OCI-LY3 (cell line): ENCODE results near the gene MAFG.

Experiments
- H2AFZ ChIP-seq: fragments of 200-600, 300-600 bp; shearing (Covaris generic); 2 replicates; pipeline ENCODE4 v1.6.0; 2014; ENCODE audit warnings: antibody characterized with exemption, low read depth, low read length
- H3K27ac ChIP-seq: fragments of 200-600, 300-600 bp; sonication (generic); 2 replicates; pipeline ENCODE4 v1.5.1; 2014; ENCODE audit warnings: mild to moderate bottlenecking, low read length, moderate library complexity, mixed read lengths
- H3K27me3 ChIP-seq: fragments of 200-600, 300-600 bp; sonication (generic); 2 replicates; pipeline ENCODE4 v1.6.1; 2014; ENCODE audit warnings: low read depth, low read length, mixed read lengths
- H3K36me3 ChIP-seq: fragments of 200-600, 300-600 bp; sonication (generic); replicated peaks from 2 replicates; pipeline ENCODE3; 2014; ENCODE audit warnings: low read depth, low read length, mixed read lengths
- H3K4me1 ChIP-seq: fragments of 300-600, 200-600 bp; sonication (generic); 2 replicates; pipeline ENCODE4 v1.6.1; 2014; ENCODE audit warnings: low read length, mixed read lengths
- H3K4me2 ChIP-seq: fragments of 200-600, 300-600 bp; sonication (generic); 2 replicates; pipeline ENCODE4 v1.6.1; 2014; ENCODE audit warnings: low read length, mixed read lengths
- H3K4me3 ChIP-seq: fragments of 300-600, 200-600 bp; sonication (generic); 2 replicates; pipeline ENCODE4 v1.5.1; 2014; ENCODE audit warnings: antibody characterized with exemption, mild to moderate bottlenecking, low read length, moderate library complexity
- H3K79me2 ChIP-seq: fragments of 300-600, 200-600 bp; shearing (Covaris generic); 2 replicates; pipeline ENCODE4 v1.6.1; 2014; ENCODE audit warnings: mild to moderate bottlenecking, low read length, mixed read lengths
- H3K9ac ChIP-seq: fragments of 300-600, 200-600 bp; shearing (Covaris generic); 2 replicates; pipeline ENCODE4 v1.6.0; 2014; ENCODE audit warnings: mild to moderate bottlenecking, low read length, moderate library complexity
- H3K9me3 ChIP-seq: fragments of 200-600, 300-600 bp; shearing (Covaris generic); 2 replicates; pipeline ENCODE4 v1.6.1; 2014; ENCODE audit warnings: low read length, mixed read lengths; ENCODE audit not compliant: insufficient read depth
- H4K20me1 ChIP-seq: fragments of 200-600, 300-600 bp; sonication (generic); 2 replicates; pipeline ENCODE4 v1.6.1; 2016; ENCODE audit warnings: low read length, mixed read lengths; ENCODE audit not compliant: insufficient read depth
- EZH2phosphoT487 ChIP-seq: fragments of 200-600 bp; shearing (Covaris generic); IDR thresholded peaks from 2 replicates; pipeline ENCODE4 v1.6.1; 2018; ENCODE audit warnings: antibody characterized with exemption, mixed run types, low read depth
- TF ChIP-seq, protein P1 (sequence below): fragments of 200-600, 300-600 bp; sonication (generic); IDR thresholded peaks from 2 replicates; pipeline ENCODE4 v1.5.1; 2014; ENCODE audit warnings: antibody characterized with exemption, low read length, low read depth

Gene MAFG

GRCh38 chr17:81959362-81960129 lies 32.0 kb upstream of the MAFG start:
- H3K27ac ChIP-seq: no peak overlapping the region
- H3K27me3 ChIP-seq: peaks cover 7% of the 10 kb centered on the region; the same call in 1 of the 2 replicates
- H3K9me3 ChIP-seq: no peaks in the 10 kb centered on the region
- no peak overlapping the region for H3K4me2 ChIP-seq
- no peak overlapping the region for H2AFZ ChIP-seq
- no peaks in the 10 kb centered on the region for H3K79me2 ChIP-seq
- H4K20me1 ChIP-seq: no peaks in the 10 kb centered on the region
- no peak for TF ChIP-seq EZH2phosphoT487
- TF ChIP-seq, protein P1, sequence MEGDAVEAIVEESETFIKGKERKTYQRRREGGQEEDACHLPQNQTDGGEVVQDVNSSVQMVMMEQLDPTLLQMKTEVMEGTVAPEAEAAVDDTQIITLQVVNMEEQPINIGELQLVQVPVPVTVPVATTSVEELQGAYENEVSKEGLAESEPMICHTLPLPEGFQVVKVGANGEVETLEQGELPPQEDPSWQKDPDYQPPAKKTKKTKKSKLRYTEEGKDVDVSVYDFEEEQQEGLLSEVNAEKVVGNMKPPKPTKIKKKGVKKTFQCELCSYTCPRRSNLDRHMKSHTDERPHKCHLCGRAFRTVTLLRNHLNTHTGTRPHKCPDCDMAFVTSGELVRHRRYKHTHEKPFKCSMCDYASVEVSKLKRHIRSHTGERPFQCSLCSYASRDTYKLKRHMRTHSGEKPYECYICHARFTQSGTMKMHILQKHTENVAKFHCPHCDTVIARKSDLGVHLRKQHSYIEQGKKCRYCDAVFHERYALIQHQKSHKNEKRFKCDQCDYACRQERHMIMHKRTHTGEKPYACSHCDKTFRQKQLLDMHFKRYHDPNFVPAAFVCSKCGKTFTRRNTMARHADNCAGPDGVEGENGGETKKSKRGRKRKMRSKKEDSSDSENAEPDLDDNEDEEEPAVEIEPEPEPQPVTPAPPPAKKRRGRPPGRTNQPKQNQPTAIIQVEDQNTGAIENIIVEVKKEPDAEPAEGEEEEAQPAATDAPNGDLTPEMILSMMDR: no peak
- H3K36me3 ChIP-seq: no peaks in the 10 kb centered on the region
- no peak overlapping the region for H3K4me3 ChIP-seq
- H3K4me1 ChIP-seq: no peaks in the 10 kb centered on the region
- H3K9ac ChIP-seq: no peak overlapping the region

GRCh38 chr17:81958633-81959342 lies 31.3 kb upstream of the MAFG start:
- Histone ChIP-seq H3K36me3 (no peaks in the 10 kb centered on the region), H4K20me1 (no peaks in the 10 kb centered on the region), H3K4me1 (no peaks in the 10 kb centered on the region), H3K9me3 (no peaks in the 10 kb centered on the region), H2AFZ (no peak overlapping the region), H3K4me3 (no peak overlapping the region), H3K27me3 (no peaks in the 10 kb centered on the region; the same call in 1 of the 2 replicates), H3K79me2 (no peaks in the 10 kb centered on the region), H3K4me2 (no peak overlapping the region), H3K27ac (no peak overlapping the region), H3K9ac (no peak overlapping the region)
- TF ChIP-seq EZH2phosphoT487: no peak
- TF ChIP-seq, protein P1: no peak

DNA sequence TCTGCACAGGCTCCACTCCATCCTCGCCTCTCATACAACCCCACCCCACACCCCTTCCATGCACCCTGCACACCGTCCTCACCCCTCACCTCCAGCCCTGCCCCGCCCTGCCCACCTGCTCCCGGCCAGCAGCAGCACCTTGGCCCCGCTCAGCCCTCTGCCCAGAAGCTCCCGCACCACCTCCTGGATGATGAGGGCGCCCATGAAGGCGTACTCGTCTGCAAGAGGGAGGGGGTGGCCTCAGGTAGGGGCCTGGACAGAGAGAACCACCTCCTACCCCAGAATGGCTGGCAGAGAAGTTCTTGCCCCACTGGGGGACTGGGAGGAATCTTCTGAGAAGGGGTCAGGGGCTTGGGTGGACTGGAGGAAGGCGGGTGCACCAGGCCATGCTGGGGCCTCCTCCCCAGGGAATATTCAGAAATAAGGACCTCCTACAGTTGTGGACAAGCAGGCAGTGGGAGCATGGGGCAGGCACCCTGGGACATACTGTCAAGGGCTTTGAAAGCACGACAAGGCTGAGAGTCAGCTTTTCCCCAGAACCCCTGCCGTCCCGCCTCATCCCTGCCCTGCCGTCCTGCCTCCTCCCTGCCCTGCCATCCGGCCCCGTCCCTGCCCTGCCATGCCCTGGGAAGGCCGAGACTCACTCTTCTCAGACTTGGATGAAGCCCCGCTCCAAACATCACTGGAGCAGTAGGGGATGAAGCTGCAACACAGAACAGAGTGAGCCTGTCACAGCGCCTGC lies 30.3 kb upstream of the MAFG start:
- Histone ChIP-seq H3K4me1 (no peaks in the 10 kb centered on the region), H3K79me2 (no peaks in the 10 kb centered on the region), H3K36me3 (no peaks in the 10 kb centered on the region), H3K4me2 (no peak overlapping the region), H3K4me3 (no peak overlapping the region), H2AFZ (no peak overlapping the region), H3K27ac (no peak overlapping the region), H3K27me3 (no peaks in the 10 kb centered on the region), H3K9ac (no peak overlapping the region), H4K20me1 (no peaks in the 10 kb centered on the region), H3K9me3 (no peaks in the 10 kb centered on the region)
- TF ChIP-seq EZH2phosphoT487: no peak
- TF ChIP-seq, protein P1: no peak
